GM23338 (cell line): ENCODE measurements around the gene TMIGD3. TPM values are rescaled to one million over a fixed set of nuclear protein-coding genes. Genes with fewer than 3 reads are reported as not detected.

Experiments
- polyA plus RNA-seq: library from polyadenylated mRNA; unstranded; fragments of >200 nt; fragmentation: Nextera tagmentation; extraction: Ambion mirVana; gene quantifications from 2 replicates; pipeline ENCODE4 v1.2.1, GENCODE V29; 2016
- small RNA-seq: library from RNA; depleted of rRNA; stranded (forward); fragments of <200 nt; gene quantifications from one replicate; pipeline ENCODE3, GENCODE V24; 2014; ENCODE audit warnings: low replicate concordance
- total RNA-seq: library from RNA; depleted of rRNA; stranded (reverse); fragments of >200 nt; shearing (Covaris generic); gene quantifications from 2 replicates; pipeline ENCODE4 v1.2.3, GENCODE V29; 2014; rRNA removed

The TMIGD3 gene
- total and polyA plus RNA-seq, 2 experiments from 2014 or later, result not detected

Small RNA genes lying within 50 kb of the gene (small RNA-seq; reads per million reads assigned to genes)
- gene RF00019 (not detected), gene RNU6-792P (not detected)

Other genes starting within 250 kb of the TMIGD3 start
- not detected in 2 replicates for gene CHIA, start 212.8 kb downstream of the TMIGD3 start, total RNA-seq
- not detected in 2 replicates for gene CHIA, start 212.8 kb downstream of the TMIGD3 start, polyA plus RNA-seq
- gene OVGP1, start 75.9 kb downstream of the TMIGD3 start, total RNA-seq, result 0.93 and 1.0 TPM in 2 replicates
- gene OVGP1, start 75.9 kb downstream of the TMIGD3 start, polyA plus RNA-seq, result 0.82 and 0.99 TPM in 2 replicates
- 111 and 117 TPM in 2 replicates for gene WDR77, start 54.4 kb downstream of the TMIGD3 start, total RNA-seq
- 75.0 and 85.9 TPM in 2 replicates for gene WDR77, start 54.4 kb downstream of the TMIGD3 start, polyA plus RNA-seq
- 272 and 300 TPM in 2 replicates for gene ATP5PB, start 54.2 kb downstream of the TMIGD3 start, total RNA-seq
- 260 and 279 TPM in 2 replicates for gene ATP5PB, start 54.2 kb downstream of the TMIGD3 start, polyA plus RNA-seq
- gene C1orf162, start 29.6 kb downstream of the TMIGD3 start, total RNA-seq, result 0.16 and 0.69 TPM in 2 replicates
- gene C1orf162, start 29.6 kb downstream of the TMIGD3 start, polyA plus RNA-seq, result 0.28 and 0.47 TPM in 2 replicates
- gene ADORA3, start within 50 bp of the TMIGD3 start, total RNA-seq, result not detected in 2 replicates
- gene ADORA3, start within 50 bp of the TMIGD3 start, polyA plus RNA-seq, result not detected in 2 replicates
- gene RAP1A, start 116.2 kb upstream of the TMIGD3 start, total RNA-seq, result 16.2 and 23.3 TPM in 2 replicates
- 23.0 and 28.1 TPM in 2 replicates for gene RAP1A, start 116.2 kb upstream of the TMIGD3 start, polyA plus RNA-seq
- gene INKA2, start 235.8 kb upstream of the TMIGD3 start, total RNA-seq, result 8.4 and 10.3 TPM in 2 replicates
- 2.8 and 3.7 TPM in 2 replicates for gene INKA2, start 235.8 kb upstream of the TMIGD3 start, polyA plus RNA-seq